SK-N-SH (cell line): ENCODE results near the gene ZNF469. TPM values are rescaled to one million over a fixed set of nuclear protein-coding genes. Genes with fewer than 3 reads are reported as not detected.

Experiments used
- CTCF ChIA-PET: fragments of 300-600, 350-600 bp; formaldehyde crosslinking; extraction: SDS; loops from one replicate; lab custom pipeline; 2021; lab: Yijun Ruan, JAX
- POLR2A ChIA-PET: fragments of 350-600 bp; sonication (Branson Sonifier 250); formaldehyde crosslinking; extraction: SDS; loops from one replicate; lab custom pipeline; 2020; ENCODE audit warnings: antibody characterized with exemption, inconsistent platforms; lab: Yijun Ruan, JAX
- DNase-seq: peaks from one replicate; pipeline ENCODE4 v3.0.0; 2012
- H2AFZ ChIP-seq: fragments of 200-600 bp; sonication (generic); 2 replicates; pipeline ENCODE4 v1.8.1; 2016; ENCODE audit warnings: antibody characterized with exemption, mild to moderate bottlenecking, low read depth
- H3F3A ChIP-seq: fragments of 200-600 bp; sonication (generic); replicated peaks from 2 replicates; pipeline ENCODE3; 2016; ENCODE audit warnings: antibody characterized with exemption, mild to moderate bottlenecking; ENCODE audit not compliant: insufficient read depth
- H3K27ac ChIP-seq, 2 experiments: fragments of 200-500 bp in 1 of 2; fragments of 200-600 bp in 1 of 2; sonication (Bioruptor generic) in 1 of 2; sonication (generic), shearing (Covaris generic) in 1 of 2; 2 replicates each; pipeline versions ENCODE4 v1.5.1 to v1.6.1; 2014 to 2016; ENCODE audit warnings: low read depth in 2 of 2, inconsistent platforms in 1 of 2, low read length in 1 of 2, mild to moderate bottlenecking in 1 of 2, mixed read lengths in 1 of 2
- H3K27me3 ChIP-seq: fragments of 200-600 bp; sonication (generic), shearing (Covaris generic); 2 replicates; pipeline ENCODE4 v1.6.1; 2016; ENCODE audit warnings: mixed run types; ENCODE audit not compliant: insufficient read depth
- H3K36me3 ChIP-seq, 2 experiments: fragments of 200-500 bp in 1 of 2; fragments of 200-600 bp in 1 of 2; sonication (Bioruptor generic) in 1 of 2; sonication (generic) in 1 of 2; replicated peaks in 1 of 2; 2 replicates each; pipeline versions ENCODE3 to v1.5.1; 2014 to 2016; ENCODE audit warnings: low read length in 1 of 2, mild to moderate bottlenecking in 1 of 2; ENCODE audit not compliant: insufficient read depth in 2 of 2, control insufficient read depth in 1 of 2
- H3K4me1 ChIP-seq, 2 experiments: fragments of 200-500 bp in 1 of 2; fragments of 200-600 bp in 1 of 2; sonication (Bioruptor generic) in 1 of 2; sonication (generic), shearing (Covaris generic) in 1 of 2; 2 replicates each; pipeline versions ENCODE4 v1.5.1 to v1.6.1; 2014 to 2016; ENCODE audit warnings: low read depth in 1 of 2, low read length in 1 of 2, mixed run types in 1 of 2; ENCODE audit not compliant: insufficient read depth in 2 of 2, control insufficient read depth in 1 of 2
- H3K4me2 ChIP-seq: fragments of 200-600 bp; sonication (generic), shearing (Covaris generic); 2 replicates; pipeline ENCODE4 v1.6.1; 2017; ENCODE audit warnings: mixed run types
- H3K4me3 ChIP-seq, 2 experiments: fragments of 200-500 bp in 1 of 2; fragments of 200-600 bp in 1 of 2; sonication (Bioruptor generic) in 1 of 2; sonication (generic), shearing (Covaris generic) in 1 of 2; 2 replicates each; pipeline versions ENCODE4 v1.5.1 to v1.8.1; 2014 to 2016; ENCODE audit warnings: low read depth in 2 of 2, inconsistent platforms in 1 of 2, low read length in 1 of 2, mild to moderate bottlenecking in 1 of 2, mixed read lengths in 1 of 2, moderate library complexity in 1 of 2
- H3K79me2 ChIP-seq: fragments of 200-600 bp; sonication (generic); 2 replicates; pipeline ENCODE4 v1.8.1; 2017; ENCODE audit warnings: mild to moderate bottlenecking; ENCODE audit not compliant: insufficient read depth
- H3K9ac ChIP-seq: fragments of 200-600 bp; sonication (generic); 2 replicates; pipeline ENCODE4 v1.6.1; 2017; ENCODE audit warnings: mixed run types
- H3K9me2 ChIP-seq: fragments of 200-600 bp; sonication (generic); 2 replicates; pipeline ENCODE4 v1.6.1; 2017; ENCODE audit warnings: mixed run types
- H3K9me3 ChIP-seq: fragments of 200-600 bp; sonication (generic); 2 replicates; pipeline ENCODE4 v1.6.1; 2017; ENCODE audit warnings: mixed run types, mild to moderate bottlenecking, moderate library complexity
- H4K20me1 ChIP-seq: fragments of 200-600 bp; sonication (generic); 2 replicates; pipeline ENCODE4 v1.6.1; 2017; ENCODE audit warnings: mild to moderate bottlenecking, mixed run types; ENCODE audit not compliant: insufficient read depth
- CTCF ChIP-seq: fragments of 200-600 bp; sonication (generic); IDR thresholded peaks from 2 replicates; pipeline ENCODE4 v1.6.1; 2017; ENCODE audit warnings: antibody characterized with exemption, mild to moderate bottlenecking, moderate library complexity
- FOXJ3 ChIP-seq: sonication (generic); formaldehyde crosslinking; IDR thresholded peaks from 2 replicates; pipeline ENCODE4 v1.5.1; 2020; ENCODE audit warnings: mild to moderate bottlenecking, missing genetic modification reagents
- GATA2 ChIP-seq: sonication (generic); formaldehyde crosslinking; IDR thresholded peaks from 2 replicates; pipeline ENCODE4 v1.5.0; 2020; ENCODE audit warnings: mild to moderate bottlenecking, missing genetic modification reagents
- MXI1 ChIP-seq: IDR thresholded peaks from 2 replicates; pipeline ENCODE4 v1.6.1; 2012; ENCODE audit warnings: mild to moderate bottlenecking, low read depth, low read length, improper control_type of control experiment
- RFX5 ChIP-seq: IDR thresholded peaks from 2 replicates; pipeline ENCODE4 v1.6.1; 2012; ENCODE audit warnings: mild to moderate bottlenecking, improper control_type of control experiment, low read length
- TAF1 ChIP-seq: IDR thresholded peaks from 2 replicates; pipeline ENCODE4 v1.6.1; 2012; ENCODE audit warnings: low read depth, mild to moderate bottlenecking, low read length, moderate library complexity, borderline replicate concordance
- TEAD4 ChIP-seq: IDR thresholded peaks from 2 replicates; pipeline ENCODE4 v1.4.0; 2012; ENCODE audit warnings: mild to moderate bottlenecking, borderline replicate concordance; ENCODE audit not compliant: insufficient read depth
- YY1 ChIP-seq: IDR thresholded peaks from 2 replicates; pipeline ENCODE4 v1.4.0; 2012; ENCODE audit warnings: low read depth, mild to moderate bottlenecking
- WGBS: methylation state at CpG from one replicate; pipeline ENCODE4 v1.1.6; 2017; ENCODE audit warnings: low lambda C conversion rate; 5-methylcytosine and 5-hydroxymethylcytosine counted together
- polyA plus RNA-seq, 3 experiments: library from polyadenylated mRNA; depleted of rRNA; stranded (reverse); fragments of >200 nt; gene quantifications; 2 replicates each; pipeline ENCODE4 v1.2.3, GENCODE V29; 2012

Gene ZNF469
- polyA plus RNA-seq, 1 of the 3 experiments (the other 2 are of a cell fraction) = 0.56 TPM

GRCh38 chr16:88406096-88407041, 23.6 kb downstream of the ZNF469 start:
- Histone ChIP-seq H3K27me3 (no peaks in the 10 kb centered on the region), H3K9ac (no peak overlapping the region), H3K27ac (peak overlapping the region in 1 of 2 experiments; percentile 91; a peak in 2 of 4 replicates), H4K20me1 (0 out of 2 replicates have a peak, but pooled peaks cover 18% of the 10 kb centered on the region), H3K79me2 (no peaks in the 10 kb centered on the region), H3K4me1 (peaks cover 0 to 44% of the 10 kb centered on the region in 2 experiments; a peak in 1 of 4 replicates), H3K36me3 (no peaks in the 10 kb centered on the region), H3F3A (no peaks in the 10 kb centered on the region), H3K9me2 (no peaks in the 10 kb centered on the region), H3K4me2 (no peak overlapping the region), H3K9me3 (no peaks in the 10 kb centered on the region), H3K4me3 (no peak overlapping the region), H2AFZ (no peak overlapping the region)
- CTCF ChIA-PET = interaction anchor here (1.0 to 2.3 kb wide), 5 partner anchors 13 to 31 kb away, joined by 3 to 12 read pairs (median 4); no protein-coding TSS in a partner anchor
- WGBS = 82% methylated on average over 35 of the region's 39 CpGs
- POLR2A ChIA-PET = interaction anchor here (0.6 to 1.4 kb wide), 3 partner anchors 9 to 164 kb away, joined by 3 to 4 read pairs (median 3); partner anchors contain the start of gene ZC3H18
- TF ChIP-seq TEAD4 (no peak), FOXJ3 (CRISPR knock-in tag) (0 out of 2 replicates have a peak, but pooled peaks have one; percentile 11), MXI1 (no peak)
- DNase-seq = peak; percentile 70

DNA sequence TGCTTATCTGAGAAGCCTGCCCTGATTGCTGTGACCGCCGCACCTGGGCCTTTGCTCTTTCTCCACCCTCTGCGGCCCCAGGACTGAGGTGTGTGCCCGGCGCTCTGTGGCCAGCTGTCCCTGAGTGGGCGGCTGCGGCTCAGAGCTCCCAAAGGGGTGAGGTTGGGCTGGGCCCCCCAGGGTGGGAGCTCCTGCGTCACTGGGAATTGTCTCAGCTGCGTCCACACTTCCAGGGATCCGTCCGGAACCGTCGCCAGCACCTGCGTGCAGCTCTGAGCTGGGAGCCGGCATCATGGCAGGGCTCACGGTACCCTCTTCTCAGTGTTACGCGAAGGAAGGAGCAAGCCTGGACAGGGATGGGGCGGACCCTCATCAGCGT, 24.3 kb downstream of the ZNF469 start:
- 0 out of 2 replicates have a peak, but pooled peaks cover 18% of the 10 kb centered on the region for H4K20me1 ChIP-seq
- peak overlapping the region in 1 of 2 experiments; percentile 91; a peak in 2 of 4 replicates for H3K27ac ChIP-seq
- H3K36me3 ChIP-seq = no peaks in the 10 kb centered on the region
- ChIA-PET CTCF (interaction anchor here (1.0 to 2.3 kb wide), 3 partner anchors 13 to 31 kb away, joined by 4 to 12 read pairs (median 5); no protein-coding TSS in a partner anchor), POLR2A (interaction anchor here (0.9 kb wide), 1 partner anchor 163 kb away, joined by 3 read pairs; the partner anchor contains the start of gene ZC3H18)
- H3K9me2 ChIP-seq = no peaks in the 10 kb centered on the region
- WGBS = 98% methylated on average over 12 of the region's 20 CpGs
- H3K4me3 ChIP-seq = no peak overlapping the region
- H3K9me3 ChIP-seq = no peaks in the 10 kb centered on the region
- TF ChIP-seq YY1 (no peak), RFX5 (no peak), CTCF (no peak), TEAD4 (no peak), GATA2 (CRISPR knock-in tag) (peak; percentile 35), TAF1 (no peak)
- no peak for DNase-seq
- H3K9ac ChIP-seq = no peak overlapping the region
- no peak overlapping the region for H2AFZ ChIP-seq
- no peaks in the 10 kb centered on the region for H3F3A ChIP-seq
- H3K4me2 ChIP-seq = no peak overlapping the region
- no peaks in the 10 kb centered on the region for H3K27me3 ChIP-seq
- no peaks in the 10 kb centered on the region for H3K79me2 ChIP-seq
- H3K4me1 ChIP-seq = peaks cover 0 to 44% of the 10 kb centered on the region in 2 experiments; a peak in 1 of 4 replicates
